Stimulated activated CD8-positive, alpha-beta memory T cell treated with anti-CD3 and anti-CD28 coated beads, Interleukin-7, amount 100 ng/mL, for 1 hour (primary cell): Measurements from ENCODE around the gene CEP192.
"Not testable (repeated sequence)": the region's sequence is repeated elsewhere in the genome, so short reads cannot be mapped to it uniquely, and the experiment has no call there.

ENCODE experiments used
- DNase-seq, 2 donors: peaks; one replicate each; pipeline ENCODE4 v3.0.0-alpha.2; 2020; ENCODE audit warnings: low read depth in 2 of 2

The CEP192 gene

GRCh38 chr18:12990123-12990475 is 1.1 kb upstream of the CEP192 start:
- DNase-seq, result no peak

- DNase-seq, result no peak
These were observed 558 bp upstream of the CEP192 start for GRCh38 chr18:12990641-12990966.

GRCh38 chr18:12991821-12992179 is 638 bp downstream of the CEP192 start:
- no peak for DNase-seq

DNA sequence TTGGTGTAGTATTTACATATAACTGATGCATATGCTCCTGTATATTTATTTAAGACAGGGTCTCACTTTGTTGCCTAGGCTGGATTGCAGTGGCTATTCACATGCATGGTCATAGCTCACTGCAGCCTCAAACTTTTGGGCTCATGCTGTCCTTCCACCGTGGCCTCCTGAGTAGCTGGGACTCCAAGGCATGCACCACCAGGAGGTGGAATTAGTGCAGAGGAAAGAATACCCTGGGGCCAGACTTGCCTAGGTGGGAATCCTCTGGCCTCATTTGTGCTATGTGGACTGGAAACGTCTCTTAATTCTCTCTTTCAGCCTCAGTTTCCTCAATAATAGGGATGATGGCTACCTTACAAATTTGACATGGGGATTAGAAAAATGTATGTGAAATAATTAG is 2.3 kb downstream of the CEP192 start:
- DNase-seq, result no peak

- DNase-seq, result no peak
These were observed 4.3 kb downstream of the CEP192 start for GRCh38 chr18:12995424-12995823.

DNA sequence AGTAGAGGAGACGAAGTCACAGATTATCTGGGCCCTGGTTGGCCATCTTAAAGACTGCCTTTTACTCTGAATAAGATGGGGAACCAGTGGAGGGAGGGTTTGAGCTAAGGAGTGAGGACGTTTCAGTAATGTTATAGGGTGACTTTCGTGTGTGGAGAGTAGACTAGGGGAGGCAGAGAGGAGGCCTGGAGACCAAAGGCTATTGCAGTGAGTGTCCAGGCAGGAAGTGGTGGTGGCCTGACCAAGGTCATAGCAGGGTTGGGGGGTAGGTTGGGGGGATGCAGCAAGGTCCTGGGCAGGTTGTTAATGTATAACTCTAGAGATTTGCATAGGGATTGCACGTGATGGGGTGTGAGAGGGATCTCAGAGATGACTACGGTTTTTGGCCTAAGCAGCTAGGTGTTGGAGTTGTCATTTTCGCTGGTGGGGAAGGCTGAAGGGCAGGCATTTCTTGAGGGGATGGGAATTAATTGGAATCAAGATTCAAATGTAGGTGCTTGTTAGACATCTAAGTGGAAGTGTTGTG is 4.9 kb downstream of the CEP192 start:
- DNase-seq, result no peak

DNA sequence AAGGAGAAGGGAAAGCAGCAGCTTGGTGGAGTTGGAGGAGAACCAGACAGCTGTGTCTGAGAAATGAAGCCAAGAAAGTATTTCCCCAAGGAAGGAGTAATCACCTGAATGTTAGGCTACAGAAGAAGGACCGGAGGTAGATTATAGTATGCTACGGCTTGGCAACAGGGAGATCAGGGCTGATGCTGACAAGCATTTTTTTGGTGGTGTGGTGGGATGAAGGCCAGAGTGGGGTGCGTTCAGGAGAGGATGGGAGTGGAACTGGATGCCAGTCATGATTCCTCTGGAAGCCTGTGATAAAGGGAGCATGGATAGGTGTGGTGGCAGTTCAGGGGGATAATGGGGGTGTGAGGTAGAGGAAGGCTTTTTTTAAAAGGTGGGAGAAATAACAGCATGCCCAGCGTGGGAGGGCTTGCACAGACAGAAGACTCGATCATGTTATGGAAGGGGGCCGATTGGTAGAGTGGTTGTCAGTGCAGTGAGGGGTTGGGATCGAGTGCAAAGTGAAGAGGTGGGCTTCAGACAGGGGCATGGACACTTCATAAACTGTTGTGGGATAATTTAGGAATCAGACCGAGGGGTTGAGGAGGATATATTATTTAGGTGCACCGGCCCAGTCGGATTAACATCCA is 5.6 kb downstream of the CEP192 start:
- DNase-seq, result no peak

DNA sequence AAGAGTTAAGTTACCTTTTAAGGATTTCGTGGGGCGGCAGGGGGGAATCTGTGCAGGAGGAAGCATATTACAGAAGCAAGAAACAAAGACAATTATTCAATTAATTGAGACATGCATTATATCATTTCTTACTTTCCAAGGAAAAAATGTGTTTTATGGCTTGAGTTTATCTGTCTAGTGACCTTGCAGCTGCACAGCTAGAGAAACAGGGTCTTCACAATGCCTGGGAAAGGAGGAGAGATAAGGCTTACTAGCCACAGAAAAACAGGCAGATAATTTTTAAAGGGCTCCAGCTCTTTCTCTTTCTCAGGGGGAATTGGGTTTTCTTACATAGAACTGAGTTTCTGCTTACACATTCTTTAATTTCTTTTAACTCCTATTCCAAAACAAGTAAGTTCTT is 6.2 kb downstream of the CEP192 start:
- DNase-seq, result not testable (repeated sequence)

DNA sequence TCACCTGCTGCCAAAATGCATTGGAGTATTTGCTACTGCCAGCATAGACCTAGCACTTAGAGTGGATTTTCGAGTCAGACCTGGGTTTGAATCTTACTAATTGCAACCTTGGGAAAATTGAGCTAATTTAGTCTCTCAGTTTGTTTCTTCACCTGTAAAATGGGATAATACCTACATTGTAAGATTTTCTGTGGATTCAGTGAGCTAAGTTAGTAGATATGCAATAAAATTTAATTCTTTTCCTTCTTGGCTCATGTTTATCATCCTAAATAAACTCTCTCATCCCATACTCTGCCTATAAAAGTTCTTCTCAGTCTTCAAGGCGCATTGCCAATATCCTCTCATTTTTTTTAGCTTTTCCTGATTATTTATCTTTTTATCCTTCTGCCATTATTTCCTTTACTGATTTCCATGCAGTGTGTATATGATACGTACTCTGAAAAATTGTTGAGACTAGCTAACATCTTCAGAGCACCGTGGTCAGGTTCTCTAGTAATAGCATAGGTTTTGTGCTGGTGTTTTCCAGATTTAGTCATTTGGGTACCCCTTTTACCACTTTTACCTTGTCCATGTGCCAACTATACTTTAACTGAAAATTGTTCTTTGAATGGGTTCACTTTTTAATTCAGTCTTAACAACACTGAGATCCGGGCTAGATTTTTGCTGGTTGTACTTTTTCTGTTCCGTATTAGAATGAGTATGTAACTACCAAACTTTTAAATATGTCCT is 7.3 kb downstream of the CEP192 start:
- DNase-seq, result no peak

DNA sequence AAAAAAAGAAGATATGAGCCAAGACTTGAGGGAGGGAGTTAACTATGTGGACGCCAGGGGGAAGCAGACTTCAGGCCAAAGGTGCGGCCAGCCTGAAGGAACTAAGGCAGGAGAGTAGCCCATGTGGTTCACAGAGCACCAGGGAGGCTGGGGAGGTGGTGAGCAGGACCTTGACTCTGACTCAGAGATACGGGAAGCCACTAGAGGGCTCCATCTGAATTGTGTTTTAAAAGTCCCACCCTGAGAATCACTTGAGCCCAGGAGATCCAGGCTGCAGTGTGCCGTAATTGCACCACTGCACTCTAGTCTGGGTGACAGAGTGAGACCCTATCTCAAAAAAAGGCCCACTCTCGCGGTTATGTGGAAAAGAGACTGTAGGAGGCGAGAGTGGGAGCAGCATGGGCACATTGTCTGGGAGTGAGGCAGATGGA is 12.3 kb downstream of the CEP192 start:
- no peak for DNase-seq

DNA sequence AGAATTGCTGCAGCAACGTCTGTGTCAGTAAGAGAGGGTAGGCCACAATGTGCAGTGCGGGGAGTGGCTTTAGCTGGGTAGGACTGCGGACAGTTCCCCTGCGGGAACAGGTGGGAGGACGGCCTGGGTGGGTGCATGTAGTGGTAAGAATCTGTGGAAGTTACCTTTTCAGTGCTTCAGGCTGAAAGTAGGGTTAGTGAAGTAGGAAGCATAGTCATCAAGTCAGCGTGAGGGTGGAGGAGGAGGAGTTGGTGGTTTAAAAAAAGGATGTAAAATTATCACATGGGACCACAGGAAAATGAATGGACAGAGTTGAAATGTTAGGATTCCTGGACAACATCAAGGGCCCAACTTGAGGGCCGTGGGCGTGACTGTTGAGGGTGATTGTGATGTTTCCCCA is 13.2 kb downstream of the CEP192 start:
- no peak for DNase-seq

- DNase-seq, result no peak
These were observed 14.1 kb downstream of the CEP192 start for GRCh38 chr18:13005289-13005688.

GRCh38 chr18:13006531-13007247 is 15.5 kb downstream of the CEP192 start:
- no peak for DNase-seq

DNA sequence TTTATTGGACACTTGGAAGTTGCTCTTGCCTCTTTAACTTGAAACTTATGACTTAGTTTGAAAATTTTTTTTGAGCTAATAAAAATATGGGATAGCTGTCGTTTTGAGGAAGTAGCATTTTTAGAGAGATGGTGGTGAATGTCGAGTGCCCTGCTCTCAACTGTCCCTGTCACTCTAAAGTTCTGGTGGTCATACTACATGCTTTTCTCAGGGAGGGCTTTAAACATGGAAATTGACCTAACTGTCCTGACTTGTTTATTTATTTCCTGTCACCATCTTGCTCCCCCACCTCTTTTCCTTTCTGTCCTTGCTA is 16.0 kb downstream of the CEP192 start:
- DNase-seq, result no peak

DNA sequence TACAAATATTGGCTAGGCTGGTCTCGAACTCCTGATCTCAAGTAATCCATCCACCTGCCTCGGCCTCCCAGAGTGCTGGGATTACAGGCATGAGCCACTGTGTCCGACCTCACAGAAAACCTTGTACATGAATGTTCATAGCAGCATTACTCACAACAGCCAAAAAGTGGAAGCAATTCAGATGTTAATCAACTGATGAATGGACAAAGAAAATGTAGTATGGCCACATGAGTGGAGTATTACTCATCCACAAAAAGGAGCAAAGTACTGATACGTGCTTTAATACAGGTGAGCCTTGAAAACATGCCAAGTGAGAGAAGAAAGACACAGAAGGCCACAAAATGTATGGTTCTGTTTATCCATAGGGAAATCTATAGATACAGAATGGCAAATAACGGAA is 20.6 kb downstream of the CEP192 start:
- DNase-seq, result no peak

DNA sequence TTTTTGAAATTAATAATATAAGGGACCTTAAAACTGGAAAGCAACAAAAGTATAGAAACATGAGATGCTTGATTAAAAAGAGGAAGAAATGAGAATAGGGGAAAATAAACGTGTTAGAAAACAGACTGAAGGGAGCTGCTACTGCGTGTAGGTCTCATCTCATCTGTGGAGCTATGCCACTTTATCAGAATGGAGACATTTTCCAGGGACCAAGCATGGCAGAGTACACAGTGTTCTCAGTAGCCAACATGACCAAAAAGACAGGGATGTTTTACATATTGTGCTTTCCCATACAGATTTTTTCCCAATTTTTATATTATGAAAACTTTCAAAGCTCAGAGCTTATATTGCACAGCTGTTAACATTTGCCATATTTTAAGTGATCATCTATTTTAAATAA is 23.1 kb downstream of the CEP192 start:
- DNase-seq, result no peak

- DNase-seq, result no peak
These were observed 23.7 kb downstream of the CEP192 start for GRCh38 chr18:13014818-13015217.

GRCh38 chr18:13017247-13017875 is 26.2 kb downstream of the CEP192 start:
- no peak for DNase-seq

DNA sequence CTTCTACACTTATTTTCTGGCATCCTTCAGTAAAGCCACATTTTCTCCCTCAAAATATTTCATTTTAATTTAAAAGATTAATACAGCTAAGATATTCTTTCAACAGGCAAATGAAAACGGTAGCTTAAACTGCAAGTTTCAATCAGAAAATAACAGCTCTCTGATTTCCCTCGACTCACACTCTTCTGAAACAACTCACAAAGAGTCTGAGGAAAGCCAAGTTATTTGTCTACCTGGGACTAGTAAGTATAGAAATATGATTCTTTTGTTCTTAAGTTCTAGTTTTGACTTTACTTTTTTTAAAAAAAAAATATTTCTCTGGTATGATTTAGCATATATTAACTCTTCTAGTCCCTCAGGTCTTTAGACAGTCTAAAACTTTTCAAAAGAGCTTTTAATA is 27.2 kb downstream of the CEP192 start:
- no peak for DNase-seq

DNA sequence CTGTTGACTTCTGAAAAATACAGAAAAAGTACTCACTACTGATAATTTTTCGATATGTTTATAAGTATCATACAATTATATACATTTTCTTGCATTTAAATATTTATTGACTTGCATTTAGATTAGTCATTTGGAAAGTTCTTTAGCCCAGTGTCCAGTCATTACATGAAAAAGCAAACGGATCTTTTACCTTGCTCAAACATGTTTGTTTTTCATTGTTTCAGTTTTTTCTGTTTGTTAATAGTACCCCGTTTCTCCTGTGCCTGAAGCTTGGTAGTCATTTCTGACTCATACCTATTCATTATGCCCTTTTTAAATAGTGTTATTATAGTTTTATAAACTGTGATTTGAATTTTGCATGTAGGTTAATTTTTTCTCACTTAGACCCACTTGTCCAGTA is 28.1 kb downstream of the CEP192 start:
- DNase-seq, result no peak

DNA sequence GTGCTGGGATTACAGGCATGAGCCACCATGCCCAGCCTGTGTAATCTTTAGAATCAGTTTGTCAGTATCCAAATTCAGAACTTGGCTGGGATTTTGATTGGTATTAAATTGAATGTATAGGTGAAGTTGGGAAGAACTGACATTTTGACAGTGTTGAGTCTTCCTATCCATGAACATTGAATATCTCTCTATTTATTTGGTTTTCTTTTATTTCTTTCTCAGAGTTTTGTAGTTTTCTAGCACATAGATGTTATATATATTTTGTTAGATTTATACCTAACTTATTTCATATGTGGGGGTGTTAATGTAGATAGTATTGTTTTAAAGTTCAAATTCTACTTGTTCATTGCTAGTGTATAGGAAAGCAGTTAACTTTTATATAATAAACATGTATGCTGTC is 31.5 kb downstream of the CEP192 start:
- no peak for DNase-seq

- DNase-seq, result no peak
These were observed 34.1 kb downstream of the CEP192 start for GRCh38 chr18:13025233-13025632.
